HS-27A (cell line): ENCODE data around the gene HPS4.

ENCODE experiments used
- DNase-seq: peaks from one replicate; pipeline ENCODE4 v3.0.0-alpha.2; 2012; ENCODE audit warnings: low read depth, missing footprints

The HPS4 gene

DNA sequence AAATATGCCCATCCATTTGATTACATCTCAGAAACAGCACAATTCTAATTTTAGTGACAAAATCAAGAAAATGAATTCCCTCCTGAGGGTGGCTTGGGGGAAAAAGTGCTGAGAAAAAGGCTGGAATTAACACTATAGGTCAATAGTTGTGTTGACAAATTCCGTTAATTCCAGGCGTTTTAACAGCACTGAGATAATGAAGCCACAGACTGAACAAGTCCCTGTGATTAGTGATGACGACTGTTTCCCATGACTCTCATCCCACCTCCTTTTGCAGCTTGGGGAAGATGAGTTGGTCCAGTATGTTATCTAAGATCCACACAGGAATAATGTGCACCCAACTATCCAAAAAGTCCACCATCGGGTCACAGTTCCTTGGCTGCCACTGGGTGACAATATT is 12.9 kb upstream of the HPS4 start:
- no peak for DNase-seq

DNA sequence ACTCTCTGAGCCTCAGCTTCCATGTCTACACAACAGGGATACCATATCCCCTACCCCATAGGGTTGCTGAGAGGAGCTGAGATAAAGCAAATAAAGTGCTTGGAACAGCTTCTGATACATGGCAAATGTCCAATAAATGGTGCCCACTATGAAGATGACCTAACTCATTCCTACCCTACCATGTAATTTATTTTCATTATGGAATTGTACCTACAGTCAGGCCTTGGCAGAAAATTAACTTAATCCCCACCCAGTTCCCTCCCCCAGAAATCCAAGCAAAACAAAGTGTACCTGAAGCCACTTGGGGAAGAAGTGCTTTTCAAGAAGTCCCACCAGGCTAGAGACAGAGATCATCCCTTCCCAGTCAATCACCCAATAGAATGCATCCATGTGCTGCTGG is 10.9 kb upstream of the HPS4 start:
- no peak for DNase-seq

DNA sequence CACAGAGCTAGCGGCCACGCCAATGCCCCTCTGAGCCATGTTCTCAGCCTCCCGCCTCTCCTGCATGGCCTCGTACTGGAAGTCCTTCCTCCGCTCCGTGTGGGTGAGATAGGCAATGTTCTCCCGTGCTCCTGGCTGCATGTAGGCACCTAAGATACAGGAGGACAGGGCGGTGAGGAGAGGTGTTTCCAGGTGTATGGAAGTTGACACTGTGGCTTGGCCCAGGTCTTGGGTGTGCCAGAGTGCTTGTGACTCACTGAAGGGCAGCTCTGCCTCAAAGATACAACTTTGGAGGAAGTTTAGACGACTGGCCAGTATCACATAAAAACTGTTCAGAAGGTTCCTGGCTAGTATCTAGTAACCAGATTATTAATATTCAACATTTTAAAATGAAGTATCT is 8.6 kb upstream of the HPS4 start:
- no peak for DNase-seq

DNA sequence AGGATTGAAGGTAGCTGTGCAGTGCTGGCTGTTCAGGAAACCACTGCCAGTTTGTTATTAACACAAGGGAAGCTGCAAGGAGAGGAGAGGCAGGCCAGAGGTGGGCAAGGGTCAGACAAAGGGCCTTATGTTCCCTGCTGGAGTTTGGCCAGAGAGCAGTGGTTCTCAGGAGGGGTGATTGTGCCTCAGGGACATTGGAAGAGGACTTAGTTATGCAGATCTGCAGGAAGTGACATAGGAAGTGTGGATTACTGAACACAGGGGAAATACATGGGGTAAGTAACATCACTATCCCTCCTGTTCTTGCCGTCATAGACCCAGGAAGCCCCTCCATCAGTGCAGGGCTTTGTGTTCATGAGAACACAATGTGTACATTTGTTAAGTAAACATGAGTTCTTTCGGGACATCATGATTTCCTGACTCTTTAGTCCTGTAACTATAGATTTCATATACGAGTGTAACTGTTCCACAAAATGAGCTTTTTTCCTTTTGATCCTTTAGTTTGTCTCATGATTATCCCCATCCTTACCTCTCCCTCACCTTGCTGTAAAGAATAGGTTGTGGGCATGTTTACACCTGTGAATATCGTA is 6.0 kb upstream of the HPS4 start:
- DNase-seq: no peak

DNA sequence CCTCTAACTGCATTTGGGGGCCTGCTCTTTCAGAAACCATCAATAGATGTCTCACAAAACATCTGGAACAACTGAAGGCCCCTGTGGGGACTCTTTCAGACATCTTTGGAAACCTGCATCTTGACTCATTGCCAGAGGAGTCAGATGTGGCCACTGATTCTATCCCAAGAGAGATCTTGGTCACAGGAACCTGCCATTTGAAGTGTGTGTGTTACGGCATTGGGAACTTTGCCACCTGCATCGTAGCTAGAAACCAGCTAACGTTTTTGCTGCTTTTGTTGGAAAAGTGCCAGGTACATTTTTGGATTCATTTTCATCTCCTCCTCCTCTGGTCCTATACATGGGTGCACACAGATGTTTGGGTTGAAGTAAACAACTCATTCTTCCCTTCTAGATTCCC is 4.4 kb upstream of the HPS4 start:
- no peak for DNase-seq

DNA sequence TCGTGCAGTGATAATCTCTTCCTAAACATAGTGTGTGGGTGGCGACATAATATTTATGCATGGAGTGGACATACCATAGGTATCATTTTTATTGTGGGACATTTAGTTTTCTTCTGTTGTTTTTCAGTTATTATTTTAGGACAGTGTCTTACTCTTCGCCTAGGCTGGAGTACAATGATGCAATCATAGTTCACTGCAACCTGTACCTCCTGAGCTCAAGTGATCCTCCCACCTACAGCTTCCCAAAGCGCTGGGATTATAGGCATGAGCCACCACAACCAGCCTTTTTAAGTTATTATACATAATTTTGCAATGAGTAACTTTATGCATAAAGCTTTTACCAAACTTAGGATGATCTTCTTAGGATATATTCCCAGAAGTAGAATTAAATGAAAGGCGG is 2.8 kb upstream of the HPS4 start:
- DNase-seq: no peak

DNA sequence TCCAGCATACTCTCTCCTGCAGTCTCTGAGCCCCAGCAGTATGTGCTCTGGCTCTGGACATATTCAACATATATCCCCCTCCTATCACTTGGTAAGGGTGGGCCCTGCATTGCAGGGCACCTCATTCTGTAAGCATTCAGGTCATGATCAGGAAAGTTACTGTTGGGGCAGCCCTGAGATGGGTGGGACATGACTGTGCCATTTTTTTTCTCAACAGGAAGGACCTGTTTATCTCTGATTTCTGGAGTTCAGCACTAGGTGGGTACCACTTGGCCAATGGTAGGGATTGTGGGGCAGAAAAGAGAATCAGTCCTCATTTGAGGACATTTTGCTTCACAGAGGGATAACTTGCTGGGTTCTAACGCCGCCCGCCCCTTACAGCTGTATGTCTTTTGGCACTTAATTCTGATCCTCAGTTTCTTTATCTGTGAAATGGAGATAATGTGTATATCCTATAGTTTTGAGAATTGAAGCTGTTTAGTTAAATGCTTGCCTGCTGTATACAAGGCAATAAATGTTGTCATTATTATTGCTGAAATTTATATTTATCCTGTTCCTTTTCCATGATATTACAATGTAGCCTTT is 2.3 kb upstream of the HPS4 start:
- no peak for DNase-seq

DNA sequence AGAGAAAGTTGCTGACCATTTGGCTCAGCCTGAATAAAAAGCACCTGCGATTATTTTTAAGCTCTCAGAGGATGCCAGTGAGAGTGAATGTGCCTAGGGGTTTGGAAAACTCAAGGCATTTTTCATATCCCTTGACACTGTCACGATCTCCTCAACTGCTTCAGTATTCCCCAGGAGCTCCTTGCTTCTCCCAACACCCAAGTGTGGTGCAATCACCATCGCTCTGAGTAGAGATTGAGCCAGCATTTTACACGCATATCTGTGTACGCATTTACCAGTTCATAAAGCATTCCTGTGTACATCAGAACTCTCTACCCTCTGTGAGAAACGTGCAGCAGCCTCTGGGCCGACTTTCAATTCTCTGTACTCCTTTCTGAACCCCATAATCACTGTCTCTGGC is 1.4 kb upstream of the HPS4 start:
- DNase-seq: no peak

DNA sequence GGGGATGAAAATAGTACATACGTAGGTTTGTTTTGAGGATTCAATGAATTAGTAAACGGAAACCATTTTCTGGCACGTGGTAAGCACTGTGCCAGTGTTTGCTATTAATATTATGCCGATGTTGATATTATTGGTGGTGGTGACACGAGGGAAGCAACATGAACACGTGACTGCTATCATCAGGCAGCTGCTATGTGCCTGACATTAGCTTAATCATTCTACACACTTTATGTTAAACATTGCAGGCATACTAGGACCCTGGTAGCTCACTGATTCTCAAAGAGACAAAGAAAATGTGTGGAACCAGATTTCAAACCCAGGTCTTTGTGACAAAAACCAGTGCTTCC is 750 bp upstream of the HPS4 start:
- DNase-seq: no peak

DNA sequence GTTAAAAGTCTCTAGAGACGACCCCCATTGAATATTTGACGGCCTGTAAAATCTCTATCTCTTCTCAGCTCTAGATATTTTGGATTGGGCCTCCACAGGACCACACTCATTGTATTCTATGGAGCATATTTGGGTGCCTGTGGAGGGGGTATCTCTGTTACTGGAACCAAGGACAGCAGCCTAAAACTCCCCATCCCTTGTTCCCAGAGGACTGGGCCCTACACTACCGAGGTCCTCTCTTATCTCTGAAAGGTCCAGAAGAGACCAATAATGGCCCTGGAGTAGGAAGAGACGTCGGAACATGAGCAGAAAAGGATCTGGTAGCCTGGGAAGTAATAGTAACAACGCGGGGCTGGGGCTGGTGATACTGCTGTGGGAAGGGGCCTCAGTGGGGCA is 542 bp downstream of the HPS4 start:
- DNase-seq: no peak

DNA sequence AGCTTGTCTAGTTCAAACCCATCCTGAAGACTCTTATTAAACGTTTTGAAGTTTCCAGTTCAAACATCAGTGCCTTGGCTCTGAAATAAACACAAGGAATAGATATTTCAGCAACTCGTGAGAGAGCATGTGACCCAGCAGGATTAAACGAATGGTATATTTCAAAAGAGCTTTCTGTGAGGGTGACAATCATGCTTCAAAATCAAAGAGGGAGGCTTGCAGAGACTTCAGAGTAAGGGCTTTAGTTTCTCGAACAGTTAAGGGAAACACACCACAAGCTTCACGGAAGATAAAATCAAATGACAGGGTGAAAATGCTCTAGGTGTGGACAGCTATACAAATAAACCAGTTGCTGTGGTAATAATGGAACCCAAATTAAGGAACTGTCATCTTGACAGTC is 1.4 kb downstream of the HPS4 start:
- no peak for DNase-seq

DNA sequence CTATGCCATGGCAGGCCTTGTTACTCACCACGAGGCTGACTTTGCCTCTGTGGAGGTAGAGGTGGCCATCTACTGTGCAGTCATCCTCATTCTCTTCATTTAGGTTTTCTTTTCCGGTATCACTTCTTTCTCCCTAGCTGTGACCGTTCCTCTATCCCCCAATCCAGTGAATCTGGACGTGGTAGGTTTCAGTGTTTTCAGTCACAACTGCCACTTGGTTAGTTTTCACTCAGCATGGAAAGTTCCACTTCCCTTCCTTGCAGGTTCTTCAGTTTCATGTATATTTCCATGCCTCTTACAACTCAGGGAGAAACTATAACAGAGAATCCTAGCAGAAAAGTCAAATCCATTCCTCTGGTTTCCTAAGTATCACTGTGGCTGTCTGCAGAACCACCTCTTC is 1.9 kb downstream of the HPS4 start:
- DNase-seq: no peak

DNA sequence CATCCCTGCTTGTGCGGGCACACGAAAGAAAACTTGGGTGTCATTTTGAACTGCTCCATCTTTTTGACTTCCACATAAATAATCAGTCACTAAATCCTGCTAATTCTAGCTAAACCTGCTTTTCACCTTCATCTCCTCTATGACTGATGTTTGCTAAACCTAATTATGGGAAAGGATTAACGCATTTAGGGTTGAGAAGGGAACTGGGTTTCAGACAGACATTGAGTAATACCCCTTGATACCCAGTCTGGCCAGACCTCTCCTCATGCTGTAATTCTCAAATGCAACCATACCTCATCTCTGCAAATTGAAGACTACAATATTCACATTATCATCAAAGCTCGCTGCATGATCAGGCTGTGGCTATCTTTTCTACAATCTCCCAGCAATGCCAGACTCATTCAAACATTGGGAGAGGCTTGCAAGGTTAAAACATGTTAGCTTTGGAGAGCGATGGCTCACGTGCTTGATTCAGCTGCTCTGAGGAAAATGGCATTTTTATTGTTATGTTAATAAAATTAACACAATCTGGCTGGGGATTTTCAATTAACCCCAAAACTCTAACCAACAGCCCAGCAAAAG is 2.4 kb downstream of the HPS4 start:
- DNase-seq: no peak

DNA sequence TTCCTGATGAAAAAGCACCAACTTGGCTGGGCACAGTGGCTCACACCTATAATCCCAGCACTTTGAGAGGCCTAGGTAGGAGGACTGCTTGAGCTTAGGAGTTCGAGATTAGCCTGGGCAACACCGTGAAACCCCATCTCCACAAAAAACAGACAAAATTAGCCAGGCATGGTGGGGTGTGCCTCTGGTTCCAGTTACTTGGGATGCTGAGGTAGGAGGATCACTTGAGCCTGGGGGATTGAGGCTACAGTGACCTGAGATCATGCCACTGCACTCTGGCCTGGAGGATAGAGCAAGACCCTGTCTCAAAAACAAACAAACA is 3.0 kb downstream of the HPS4 start:
- DNase-seq: no peak

DNA sequence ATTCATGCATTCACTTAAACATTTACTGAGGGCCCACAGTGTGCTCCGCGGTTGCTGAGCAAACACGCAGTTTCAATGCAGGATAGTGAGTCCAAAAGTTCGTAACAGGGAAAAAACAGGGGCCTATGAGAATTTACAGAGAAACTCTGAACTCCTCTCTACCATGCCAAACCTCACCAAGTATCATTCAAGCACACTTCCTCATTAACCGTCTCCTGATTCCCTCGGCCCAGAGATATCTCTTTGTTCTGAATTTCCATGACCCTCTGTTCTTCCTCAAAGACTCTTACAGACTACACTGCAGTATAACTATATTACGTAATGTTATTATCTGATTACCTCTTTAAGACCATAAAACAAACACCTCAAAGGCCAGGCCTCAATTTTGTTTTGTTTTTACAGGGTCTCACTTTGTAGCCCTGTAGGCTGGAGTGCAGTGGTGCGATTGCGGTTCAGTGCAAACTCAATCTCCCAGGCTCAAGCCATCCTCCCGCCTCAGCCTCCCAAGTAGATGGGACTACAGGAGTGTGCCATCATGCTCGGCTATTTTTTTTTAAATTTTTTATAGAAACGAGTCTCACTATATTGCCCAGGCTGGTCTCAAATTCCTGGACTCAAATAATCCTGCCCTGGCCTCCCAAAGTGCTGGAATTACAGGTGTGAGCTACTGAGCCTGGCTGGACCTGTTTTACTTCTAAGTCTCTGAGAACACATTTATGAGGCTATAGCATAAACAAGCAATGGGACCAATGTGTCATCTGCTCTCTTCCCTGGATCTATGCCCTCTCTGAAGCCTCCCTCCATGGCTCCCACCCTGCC is 3.6 kb downstream of the HPS4 start:
- DNase-seq: no peak

DNA sequence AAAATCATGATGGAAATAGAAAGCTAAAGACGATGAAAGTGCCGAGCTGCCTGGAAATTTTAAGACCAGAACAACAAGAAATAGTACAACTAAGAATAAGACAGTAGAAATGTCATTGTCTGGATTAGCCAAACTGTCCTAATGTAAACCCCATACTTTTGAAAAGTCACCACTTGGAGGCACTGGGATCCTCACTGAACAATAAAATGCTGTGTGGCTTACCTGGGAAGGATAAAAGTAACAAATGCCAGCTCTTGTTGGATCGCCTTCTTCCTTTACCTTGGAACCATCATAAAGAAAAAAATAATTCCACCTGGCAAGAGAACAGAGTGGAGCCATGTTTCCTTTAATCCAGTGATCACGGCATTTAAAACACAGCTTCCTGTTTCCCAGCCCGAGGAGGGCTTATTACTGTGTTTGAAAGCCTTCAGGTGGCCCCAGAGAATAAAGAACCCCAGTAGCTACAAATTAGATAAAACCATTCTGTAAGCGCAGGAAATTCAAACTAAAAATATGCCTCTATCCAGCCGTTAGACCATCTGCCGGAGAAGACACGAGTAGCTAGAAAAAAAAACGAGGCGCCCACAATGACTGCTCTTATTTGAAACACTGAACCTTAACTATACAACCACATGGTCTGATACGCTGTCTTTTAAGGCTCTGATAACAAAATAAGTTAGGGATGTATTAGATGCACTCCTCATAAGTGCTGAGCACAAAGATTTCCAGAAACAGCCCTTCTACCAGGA is 4.4 kb downstream of the HPS4 start:
- no peak for DNase-seq

DNA sequence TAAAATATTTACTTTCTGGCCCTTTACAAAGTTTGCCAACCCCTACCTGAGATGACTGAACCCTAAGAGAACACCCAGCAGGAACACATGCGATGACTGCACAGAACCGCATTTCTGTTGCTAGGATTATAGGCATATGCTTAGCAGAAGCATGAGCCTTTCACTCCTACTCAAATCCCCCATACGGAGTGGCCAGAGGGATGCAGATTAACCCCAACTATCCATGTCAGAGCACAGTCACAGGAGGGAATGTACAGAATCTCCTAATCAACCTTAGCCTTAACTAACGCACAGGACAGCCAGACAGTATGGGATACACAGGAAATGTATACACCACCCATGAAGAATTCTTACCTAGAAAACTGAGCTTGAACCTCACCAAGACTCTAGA is 6.2 kb downstream of the HPS4 start:
- no peak for DNase-seq

DNA sequence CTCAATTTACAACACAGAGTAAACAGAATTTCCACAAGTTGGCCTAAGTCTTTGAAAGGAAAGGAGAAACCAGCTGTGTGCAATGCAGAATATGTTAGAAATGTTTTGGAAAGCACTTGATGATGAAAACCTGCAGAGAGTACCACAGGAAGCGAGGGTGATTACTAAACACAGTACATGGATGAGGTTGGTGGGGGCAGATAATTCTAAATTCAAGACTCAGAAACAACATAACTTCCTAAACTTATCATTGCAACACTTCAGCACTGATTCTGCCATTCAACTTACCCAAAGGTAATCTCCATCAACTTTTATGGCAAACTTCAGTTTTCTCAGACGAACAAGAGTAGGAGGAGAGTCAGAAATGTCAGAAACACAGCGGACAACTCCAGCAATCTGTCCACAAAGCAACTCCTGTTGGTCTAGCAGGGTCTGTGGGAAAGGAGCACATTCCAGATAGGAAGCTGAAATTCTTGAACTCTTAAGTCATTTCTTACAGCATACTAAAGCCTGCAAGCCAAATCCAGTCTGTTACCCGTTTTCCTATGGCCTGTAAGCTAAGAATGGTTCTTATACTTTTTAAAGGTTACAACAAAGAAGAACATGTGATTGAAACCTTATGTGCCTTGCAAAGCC is 6.8 kb downstream of the HPS4 start:
- peak; percentile 26 for DNase-seq

DNA sequence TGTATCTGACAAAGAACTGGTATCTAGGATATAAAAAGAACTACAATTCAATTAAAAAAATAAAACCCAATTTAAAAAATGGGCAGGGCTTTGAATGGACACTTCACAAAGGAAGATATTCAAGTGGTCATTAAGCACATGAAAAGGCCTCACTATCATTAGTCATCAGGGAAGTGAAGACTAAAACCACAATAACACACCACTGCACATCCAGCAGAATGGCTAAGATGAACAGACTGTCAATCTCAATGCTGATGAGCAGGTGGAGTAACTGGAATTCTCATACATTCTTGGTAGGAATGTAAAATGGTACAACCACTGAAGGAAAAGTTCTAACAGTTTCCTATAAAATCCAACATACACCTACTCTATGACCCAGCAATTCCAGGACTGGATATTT is 8.9 kb downstream of the HPS4 start:
- DNase-seq: no peak

DNA sequence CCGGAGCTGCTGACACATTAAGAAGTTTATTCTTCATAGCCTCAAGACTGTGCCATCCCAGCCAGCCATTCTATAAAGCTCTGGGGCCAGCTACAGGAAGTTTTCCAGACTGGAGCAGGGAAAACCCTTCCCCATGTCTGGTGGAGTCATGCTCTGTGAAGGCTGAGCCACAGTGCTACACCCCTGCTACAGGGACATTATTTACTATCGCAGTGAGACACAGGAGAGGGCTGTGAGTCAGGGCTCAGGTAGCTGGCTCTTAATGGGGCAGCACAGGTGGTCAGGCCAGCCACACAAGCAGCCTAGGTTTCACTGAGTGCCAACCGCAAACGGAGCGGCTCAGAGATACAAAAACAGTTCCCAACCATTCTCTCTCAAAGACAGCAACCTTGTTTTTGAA is 12.1 kb downstream of the HPS4 start:
- peak; percentile 8 for DNase-seq

DNA sequence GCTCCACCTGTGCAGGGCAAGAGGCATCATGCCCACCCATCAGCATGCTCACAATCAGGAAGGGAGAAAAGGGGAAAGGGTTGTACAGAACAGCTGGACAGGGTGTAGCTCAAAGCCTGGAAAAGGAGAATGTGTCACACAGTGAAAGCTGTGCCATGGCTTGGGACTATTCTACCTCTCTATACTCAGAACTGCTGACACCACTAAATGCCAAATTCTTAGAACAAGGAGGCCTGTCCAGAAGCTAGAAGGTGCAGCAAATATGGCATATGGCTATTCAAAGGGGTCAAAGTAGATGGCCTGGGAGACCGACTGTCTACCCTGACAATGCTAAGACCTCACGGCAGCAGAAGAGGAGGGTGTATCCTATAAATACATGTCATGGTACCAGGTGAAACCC is 12.8 kb downstream of the HPS4 start:
- DNase-seq: no peak

DNA sequence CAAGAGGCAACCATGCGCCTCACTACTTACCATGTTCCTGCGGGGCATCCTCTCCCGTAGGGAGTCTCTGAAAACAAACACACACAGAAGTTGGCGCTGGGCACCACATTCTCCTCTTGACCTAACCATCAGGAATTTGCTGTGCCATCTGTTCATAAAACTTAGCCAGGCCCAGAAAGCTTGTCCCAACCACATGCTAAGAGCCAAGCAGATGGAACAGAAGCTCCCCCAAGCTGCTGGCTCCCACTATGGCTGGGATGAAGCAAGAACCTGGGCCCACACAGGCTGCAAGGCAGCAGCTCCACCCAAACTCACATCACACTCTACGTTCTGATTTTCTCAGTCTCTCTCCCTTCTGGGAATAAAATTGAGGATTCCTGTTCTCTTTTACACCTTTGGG is 17.4 kb downstream of the HPS4 start:
- DNase-seq: no peak

DNA sequence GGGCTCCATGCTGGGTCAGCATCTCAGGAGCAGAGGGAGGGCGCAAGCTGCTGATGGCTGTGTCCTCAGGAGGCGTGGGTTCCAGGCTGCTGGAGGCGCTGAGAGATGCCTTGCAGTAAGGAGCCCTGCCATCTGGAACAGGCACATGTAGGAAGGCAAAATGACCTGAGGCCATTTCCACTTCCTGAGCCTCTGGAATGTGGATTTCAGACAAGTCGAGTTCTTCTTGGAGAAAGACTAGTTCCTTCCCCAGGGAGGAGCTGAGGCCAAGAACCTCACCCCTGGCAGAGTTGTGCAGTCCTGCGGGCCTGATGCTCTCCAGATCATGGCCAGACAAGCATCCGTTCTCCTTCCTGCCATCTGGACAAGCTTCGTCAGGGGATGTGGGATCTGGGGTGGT is 19.3 kb downstream of the HPS4 start:
- no peak for DNase-seq
